Putamen (tissue), 1 donor: ENCODE data around the gene PGF.

ENCODE experiments used
- DNase-seq: peaks from one replicate; pipeline ENCODE4 v3.0.0-alpha.2; 2016; ENCODE audit warnings: low spot score

The PGF gene

GRCh38 chr14:74919421-74920165 lies 35.8 kb downstream of the PGF start:
- no peak for DNase-seq

- no peak for DNase-seq
Observed at GRCh38 chr14:74918380-74918779, 37.0 kb downstream of the PGF start.

- DNase-seq = no peak
Observed at GRCh38 chr14:74917646-74918081, 37.7 kb downstream of the PGF start.

- DNase-seq = no peak
Observed at GRCh38 chr14:74917178-74917543, 38.2 kb downstream of the PGF start.

GRCh38 chr14:74915826-74916225 lies 39.6 kb downstream of the PGF start:
- no peak for DNase-seq

- no peak for DNase-seq
Observed at GRCh38 chr14:74915426-74915825, 40.0 kb downstream of the PGF start.

GRCh38 chr14:74913986-74914573 lies 41.3 kb downstream of the PGF start:
- peak; percentile 59 for DNase-seq

GRCh38 chr14:74913393-74913910 lies 41.9 kb downstream of the PGF start:
- no peak for DNase-seq

- DNase-seq = no peak
Observed at GRCh38 chr14:74912801-74913200, 42.6 kb downstream of the PGF start.

- no peak for DNase-seq
Observed at GRCh38 chr14:74912111-74912510, 43.3 kb downstream of the PGF start.

GRCh38 chr14:74911704-74912103 lies 43.7 kb downstream of the PGF start:
- no peak for DNase-seq

- no peak for DNase-seq
Observed at GRCh38 chr14:74911221-74911620, 44.2 kb downstream of the PGF start.

GRCh38 chr14:74910556-74910955 lies 44.8 kb downstream of the PGF start:
- DNase-seq = no peak

GRCh38 chr14:74909911-74910310 lies 45.5 kb downstream of the PGF start:
- DNase-seq = no peak

GRCh38 chr14:74909501-74909900 lies 45.9 kb downstream of the PGF start:
- no peak for DNase-seq

- DNase-seq = peak; percentile 45
Observed at GRCh38 chr14:74908861-74909341, 46.5 kb downstream of the PGF start.

- DNase-seq = no peak
Observed at GRCh38 chr14:74907744-74908143, 47.7 kb downstream of the PGF start.

- no peak for DNase-seq
Observed at GRCh38 chr14:74906925-74907521, 48.4 kb downstream of the PGF start.

GRCh38 chr14:74905595-74906142 lies 49.7 kb downstream of the PGF start:
- no peak for DNase-seq

- no peak for DNase-seq
Observed at GRCh38 chr14:74904635-74905503, 50.5 kb downstream of the PGF start.

GRCh38 chr14:74902941-74903705 lies 52.3 kb downstream of the PGF start:
- no peak for DNase-seq
